HepG2 (cell line): ENCODE data around the gene RCAN2. TPM values are rescaled to one million over a fixed set of nuclear protein-coding genes. Genes with fewer than 3 reads are reported as not detected.

Experiments
- ATAC-seq: fragments of 200-7000 bp; cut with Tn5 transposase; 3 replicates; pipeline ENCODE4 v1.9.1; 2020; ENCODE audit warnings: mild to moderate bottlenecking, moderate library complexity
- BruUV-seq: library from RNA; stranded (reverse); fragments of 400-500 nt; replicated peaks from 2 replicates; lab custom pipeline; 2021; lab: Mats Ljungman, UMichigan
- CTCF ChIA-PET: fragments of 300-600 bp; formaldehyde crosslinking; extraction: SDS; loops from one replicate; lab custom pipeline; 2021; ENCODE audit warnings: low total read pairs, inconsistent platforms, low intra/inter-chr PET ratio; lab: Yijun Ruan, JAX
- POLR2A ChIA-PET: fragments of 350-600 bp; sonication (Branson Sonifier 250); formaldehyde crosslinking; loops from one replicate; lab custom pipeline; 2020; ENCODE audit warnings: antibody characterized with exemption, inconsistent platforms; lab: Yijun Ruan, JAX
- DNase-seq: peaks from one replicate; pipeline ENCODE4 v3.0.0-alpha.2; 2015; ENCODE audit warnings: low spot score
- FAIRE-seq: peaks from 3 replicates; lab custom pipeline; 2011; peaks lifted over from hg19 to GRCh38; lab: Jason Lieb, UNC
- H2AFZ ChIP-seq: one replicate; pipeline ENCODE4 v1.6.1; 2011; ENCODE audit warnings: low read length, inconsistent platforms
- H3K27ac ChIP-seq: fragments of 300-600 bp; 3 replicates; pipeline ENCODE4 v1.8.0; 2011; ENCODE audit warnings: mixed run types, mild to moderate bottlenecking, mixed read lengths, low read length, inconsistent platforms; ENCODE audit not compliant: insufficient read depth; ENCODE audit errors: extremely low read length
- H3K27me3 ChIP-seq, 2 experiments: fragments of 200-600 bp in 1 of 2; 2 replicates in 1 of 2; 3 replicates in 1 of 2; pipeline versions ENCODE4 v1.6.0 to v1.8.0; 2011; ENCODE audit warnings: low read length in 2 of 2, mild to moderate bottlenecking in 2 of 2, moderate library complexity in 2 of 2, inconsistent platforms in 1 of 2; ENCODE audit not compliant: insufficient read depth in 2 of 2, control insufficient read depth in 1 of 2
- H3K36me3 ChIP-seq, 2 experiments: fragments of 200-600 bp in 1 of 2; replicated peaks in 1 of 2; 2 replicates in 1 of 2; 3 replicates in 1 of 2; pipeline versions ENCODE4 v1.5.1 to v1.8.0; 2011; ENCODE audit warnings: low read length in 2 of 2, inconsistent platforms in 1 of 2; ENCODE audit not compliant: insufficient read depth in 2 of 2, control insufficient read depth in 1 of 2
- H3K4me1 ChIP-seq: 2 replicates; pipeline ENCODE4 v1.5.1; 2012; ENCODE audit warnings: low read length, inconsistent platforms; ENCODE audit not compliant: insufficient read depth
- H3K4me2 ChIP-seq: 2 replicates; pipeline ENCODE4 v1.6.0; 2011; ENCODE audit warnings: low read depth, low read length, inconsistent platforms
- H3K4me3 ChIP-seq, 3 experiments: fragments of 200-600 bp in 1 of 3; sonication (generic), shearing (Covaris generic) in 1 of 3; replicated peaks in 1 of 3; 2 replicates each; pipeline ENCODE4 v1.5.1; 2011 to 2016; ENCODE audit warnings: low read length in 3 of 3, inconsistent platforms in 2 of 3, low read depth in 2 of 3, mild to moderate bottlenecking in 2 of 3, control low read depth in 1 of 3, mixed read lengths in 1 of 3; ENCODE audit not compliant: insufficient read depth in 1 of 3
- H3K79me2 ChIP-seq: one replicate; pipeline ENCODE4 v1.6.1; 2011; ENCODE audit warnings: low read length, inconsistent platforms; ENCODE audit not compliant: insufficient read depth
- H3K9ac ChIP-seq: 2 replicates; pipeline ENCODE4 v1.6.0; 2011; ENCODE audit warnings: mild to moderate bottlenecking, low read depth, low read length, inconsistent platforms; ENCODE audit not compliant: insufficient read depth
- H3K9me3 ChIP-seq: 2 replicates; pipeline ENCODE4 v1.5.1; 2012; ENCODE audit warnings: mild to moderate bottlenecking, low read length
- H4K20me1 ChIP-seq: 2 replicates; pipeline ENCODE4 v1.6.0; 2011; ENCODE audit warnings: inconsistent platforms, mild to moderate bottlenecking, low read length, moderate library complexity; ENCODE audit not compliant: insufficient read depth
- CREB1 ChIP-seq, 2 experiments: fragments of 450-650 bp in 1 of 2; IDR thresholded peaks; 2 replicates each; pipeline ENCODE4 v1.6.1; 2016 to 2017; ENCODE audit warnings: control low read depth in 1 of 2, mild to moderate bottlenecking in 1 of 2, missing compliant biosample characterization in 1 of 2, missing genetic modification characterization in 1 of 2
- DNMT1 ChIP-seq: sonication (generic); formaldehyde crosslinking; IDR thresholded peaks from 2 replicates; pipeline ENCODE4 v1.5.1; 2020; ENCODE audit warnings: mild to moderate bottlenecking, missing genetic modification reagents
- LCORL ChIP-seq, 2 experiments: fragments of 450-650 bp in 1 of 2; sonication (generic) in 1 of 2; formaldehyde crosslinking in 1 of 2; IDR thresholded peaks; 2 replicates each; pipeline versions ENCODE4 v1.5.0 to v1.6.1; 2017 to 2020; ENCODE audit warnings: antibody characterized with exemption in 1 of 2, missing genetic modification reagents in 1 of 2
- ZFYVE20 ChIP-seq: sonication (generic); formaldehyde crosslinking; IDR thresholded peaks from 2 replicates; pipeline ENCODE4 v1.8.0; 2023; ENCODE audit warnings: low read depth, mild to moderate bottlenecking, moderate library complexity, missing genetic modification reagents, borderline replicate concordance
- WGBS: methylation state at CpG from one replicate; pipeline ENCODE4 v1.1.6; 2017; ENCODE audit warnings: low lambda C conversion rate; 5-methylcytosine and 5-hydroxymethylcytosine counted together
- in situ Hi-C: cut with HindIII; loops from 2 replicates; pipeline ENCODE4 v1.10.0; 2017; ENCODE audit warnings: low pct_unique_long_range_greater_than_20kb; ENCODE audit not compliant: extremely low pct_ligation_motif_present
- intact Hi-C: fragments of 100-400 bp; cut with micrococcal nuclease; formaldehyde crosslinking; loops from one replicate; pipeline ENCODE4 v1.10.0; 2022; ENCODE audit not compliant: unreplicated experiment
- polyA plus RNA-seq, 8 experiments: library from polyadenylated mRNA; depleted of rRNA in 3 of 8; stranded (reverse) in 7 of 8; unstranded in 1 of 8; fragments of >200 nt; fragmentation: Illumina TruSeq in 4 of 8; extraction: Trizol in 4 of 8; gene quantifications; 2 replicates each; pipeline versions ENCODE4 v1.2.1 to v1.2.3, GENCODE V29; 2011 to 2016; ENCODE audit warnings: low read depth in 4 of 8, missing spikeins in 1 of 8, mixed read lengths in 1 of 8; ENCODE audit not compliant: insufficient read depth in 1 of 8
- total RNA-seq, 5 experiments: library from RNA; depleted of rRNA; stranded (reverse); fragments of >200 nt; fragmentation: Illumina TruSeq; extraction: Trizol; gene quantifications; 2 replicates each; pipeline ENCODE4 v1.2.3, GENCODE V29; 2016; ENCODE audit warnings: low read depth in 1 of 5
- TF ChIP-seq, protein P1 (sequence below): sonication (generic); formaldehyde crosslinking; IDR thresholded peaks from 2 replicates; pipeline ENCODE4 v1.5.0; 2020; ENCODE audit warnings: missing genetic modification reagents

The RCAN2 gene
- total and polyA plus RNA-seq, 2 of the 13 experiments (the other 11 are each of a cell fraction or from before 2014, with no cell fraction given) = not detected

- no peak overlapping the region for H3K4me2 ChIP-seq
- no peaks in the 10 kb centered on the region; a peak in 1 of 5 replicates for H3K27me3 ChIP-seq
- H3K27ac ChIP-seq = no peak overlapping the region
- H4K20me1 ChIP-seq = no peaks in the 10 kb centered on the region
- no peak overlapping the region for H3K4me3 ChIP-seq
- no TSS peak for BruUV-seq
- H2AFZ ChIP-seq = no peak overlapping the region
- H3K9ac ChIP-seq = no peak overlapping the region
- DNase-seq = no peak
- 2% methylated on average over 4 of the region's 4 CpGs for WGBS
- CTCF ChIA-PET = no interaction called here
- FAIRE-seq = no peak
- TF ChIP-seq, protein P1, sequence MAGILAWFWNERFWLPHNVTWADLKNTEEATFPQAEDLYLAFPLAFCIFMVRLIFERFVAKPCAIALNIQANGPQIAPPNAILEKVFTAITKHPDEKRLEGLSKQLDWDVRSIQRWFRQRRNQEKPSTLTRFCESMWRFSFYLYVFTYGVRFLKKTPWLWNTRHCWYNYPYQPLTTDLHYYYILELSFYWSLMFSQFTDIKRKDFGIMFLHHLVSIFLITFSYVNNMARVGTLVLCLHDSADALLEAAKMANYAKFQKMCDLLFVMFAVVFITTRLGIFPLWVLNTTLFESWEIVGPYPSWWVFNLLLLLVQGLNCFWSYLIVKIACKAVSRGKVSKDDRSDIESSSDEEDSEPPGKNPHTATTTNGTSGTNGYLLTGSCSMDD (CRISPR knock-in tag) = no peak
- TF ChIP-seq ZFYVE20 (CRISPR knock-in tag) (no peak), DNMT1 (CRISPR knock-in tag) (no peak)
- H3K79me2 ChIP-seq = no peaks in the 10 kb centered on the region
- no peaks in the 10 kb centered on the region for H3K4me1 ChIP-seq
- no peak for ATAC-seq
- intact Hi-C loops (no loop called here), in situ Hi-C loops (no loop called here)
- no peaks in the 10 kb centered on the region for H3K9me3 ChIP-seq
- POLR2A ChIA-PET = no interaction called here
- no peaks in the 10 kb centered on the region for H3K36me3 ChIP-seq
Observed at GRCh38 chr6:46395530-46395929, 95.7 kb downstream of the RCAN2 start.

DNA sequence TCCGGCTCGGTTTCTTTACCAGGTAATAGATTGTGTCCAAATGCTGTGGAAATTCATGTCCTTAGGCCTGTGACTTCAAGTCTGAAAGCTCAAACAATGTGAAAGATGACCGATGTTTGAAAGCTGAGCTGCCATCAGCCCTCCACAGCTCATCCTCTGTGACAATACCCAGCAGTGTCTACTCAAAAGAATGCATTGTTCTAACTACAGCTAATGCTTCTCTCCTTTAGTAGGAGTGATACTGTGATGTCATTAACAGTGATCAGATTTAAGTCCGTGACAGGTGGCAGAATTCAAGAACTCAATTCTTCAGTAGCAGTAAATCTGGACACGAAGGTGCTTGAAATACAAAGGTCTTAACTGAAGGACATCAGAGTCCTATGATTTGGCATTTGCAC is 97.3 kb downstream of the RCAN2 start:
- no peak for ATAC-seq
- POLR2A ChIA-PET = no interaction called here

More for the DNA sequence above, 97.3 kb downstream of the RCAN2 start:
- H3K36me3 ChIP-seq = no peaks in the 10 kb centered on the region
- no peak overlapping the region for H3K4me2 ChIP-seq
- no peak overlapping the region for H3K27ac ChIP-seq
- H3K4me1 ChIP-seq = no peaks in the 10 kb centered on the region
- CTCF ChIA-PET = no interaction called here
- H3K9ac ChIP-seq = no peak overlapping the region
- no peaks in the 10 kb centered on the region for H4K20me1 ChIP-seq
- 2% methylated on average over 5 of the region's 5 CpGs for WGBS
- intact Hi-C loops = loop anchor here (5.0 kb wide), 1 partner anchor 1253 kb away; no protein-coding TSS in a partner anchor
- FAIRE-seq = no peak
- no peak overlapping the region for H2AFZ ChIP-seq
- no peak for DNase-seq
- H3K27me3 ChIP-seq = no peaks in the 10 kb centered on the region
- H3K9me3 ChIP-seq = no peaks in the 10 kb centered on the region
- BruUV-seq = no TSS peak
- H3K4me3 ChIP-seq = no peak overlapping the region
- TF ChIP-seq CREB1 (IDR thresholded peaks at IDR 0.05) (peak; percentile 59), CREB1 (CRISPR knock-in tag; IDR thresholded peaks at IDR 0.05) (no peak), LCORL (IDR thresholded peaks at IDR 0.05) (no peak), LCORL (CRISPR knock-in tag; IDR thresholded peaks at IDR 0.05) (no peak)
- TF ChIP-seq, all 625 proteins: peak for 1
- no peaks in the 10 kb centered on the region for H3K79me2 ChIP-seq
- in situ Hi-C loops = no loop called here
